Activated T-cell treated with anti-CD3 and anti-CD28 coated beads, Interleukin-2, amount 50 U/mL, for 24 hours (primary cell): Measurements from ENCODE around the gene GRB14.

ENCODE experiments used
- DNase-seq: peaks from one replicate; pipeline ENCODE4 v3.0.0-alpha.2; 2020
- H3K27ac Mint-ChIP-seq: 2 replicates; pipeline ENCODE4 v1.8.0; 2020; ENCODE audit warnings: mild to moderate bottlenecking, mixed read lengths
- H3K27me3 Mint-ChIP-seq: 2 replicates; pipeline ENCODE4 v1.8.0; 2020; ENCODE audit warnings: mixed read lengths
- H3K36me3 Mint-ChIP-seq: 2 replicates; pipeline ENCODE4 v1.8.0; 2020; ENCODE audit warnings: low read depth, mixed read lengths
- H3K4me1 Mint-ChIP-seq: 2 replicates; pipeline ENCODE4 v1.8.0; 2020; ENCODE audit warnings: low read depth, mixed read lengths
- H3K4me3 Mint-ChIP-seq: 2 replicates; pipeline ENCODE4 v1.8.0; 2020; ENCODE audit warnings: mild to moderate bottlenecking, moderate library complexity, mixed read lengths
- H3K9me3 Mint-ChIP-seq: 2 replicates; pipeline ENCODE4 v1.8.0; 2020; ENCODE audit warnings: mixed read lengths

Gene GRB14

GRCh38 chr2:164620873-164621763 is at the start of gene GRB14:
GRB14 (minus strand) TSS chr2:164621482; CDS start chr2:164621309, 173 bp downstream.
- H3K27me3 Mint-ChIP-seq = peaks cover 40% of the 10 kb centered on the region
- H3K4me3 Mint-ChIP-seq = peak within 1 kb of the TSS; percentile 36
- H3K9me3 Mint-ChIP-seq = no peaks in the 10 kb centered on the region
- no peak for DNase-seq
- H3K36me3 Mint-ChIP-seq = no peaks in the 10 kb centered on the region
- no peak within 1 kb of the TSS for H3K27ac Mint-ChIP-seq
- peaks cover 2% of the 10 kb centered on the region for H3K4me1 Mint-ChIP-seq

DNA sequence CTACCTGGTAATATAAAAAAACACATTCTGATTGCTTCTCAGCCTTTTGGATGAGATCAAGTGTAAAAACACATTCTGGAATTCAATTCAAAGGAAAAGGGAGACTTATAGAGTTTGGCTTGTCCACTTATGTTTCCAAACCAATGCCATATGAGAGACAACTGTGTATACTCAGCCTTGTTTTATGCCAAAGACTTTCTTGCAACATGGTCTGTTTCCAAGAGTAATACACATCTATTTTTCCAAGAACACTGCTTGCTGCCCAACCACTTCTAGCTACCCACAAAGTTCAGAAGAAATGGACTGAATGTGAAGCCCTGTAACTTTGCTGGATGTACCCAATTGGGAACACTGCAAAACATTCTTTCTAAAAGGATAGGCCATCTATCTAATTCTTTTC is 48.0 kb upstream of the GRB14 start:
- no peaks in the 10 kb centered on the region for H3K4me1 Mint-ChIP-seq
- no peaks in the 10 kb centered on the region for H3K27me3 Mint-ChIP-seq
- no peaks in the 10 kb centered on the region for H3K9me3 Mint-ChIP-seq
- H3K27ac Mint-ChIP-seq = no peak overlapping the region
- DNase-seq = no peak
- H3K36me3 Mint-ChIP-seq = no peaks in the 10 kb centered on the region
- no peak overlapping the region for H3K4me3 Mint-ChIP-seq

- Mint-ChIP-seq H3K4me3 (no peak overlapping the region), H3K36me3 (no peaks in the 10 kb centered on the region), H3K27me3 (no peaks in the 10 kb centered on the region), H3K27ac (no peak overlapping the region), H3K9me3 (no peaks in the 10 kb centered on the region), H3K4me1 (no peaks in the 10 kb centered on the region)
- DNase-seq = no peak
Observed at GRCh38 chr2:164667566-164667965, 46.3 kb upstream of the GRB14 start.

GRCh38 chr2:164664070-164664469 is 42.8 kb upstream of the GRB14 start:
- Mint-ChIP-seq H3K9me3 (no peaks in the 10 kb centered on the region), H3K27ac (no peak overlapping the region), H3K36me3 (no peaks in the 10 kb centered on the region), H3K4me3 (no peak overlapping the region), H3K27me3 (no peaks in the 10 kb centered on the region), H3K4me1 (no peaks in the 10 kb centered on the region)
- no peak for DNase-seq

GRCh38 chr2:164662868-164663631 is 41.8 kb upstream of the GRB14 start:
- no peak overlapping the region for H3K4me3 Mint-ChIP-seq
- no peak for DNase-seq
- H3K4me1 Mint-ChIP-seq = no peaks in the 10 kb centered on the region
- H3K9me3 Mint-ChIP-seq = no peaks in the 10 kb centered on the region
- no peaks in the 10 kb centered on the region for H3K36me3 Mint-ChIP-seq
- no peak overlapping the region for H3K27ac Mint-ChIP-seq
- no peaks in the 10 kb centered on the region for H3K27me3 Mint-ChIP-seq

GRCh38 chr2:164662066-164662465 is 40.8 kb upstream of the GRB14 start:
- no peaks in the 10 kb centered on the region for H3K36me3 Mint-ChIP-seq
- H3K27me3 Mint-ChIP-seq = no peaks in the 10 kb centered on the region
- H3K9me3 Mint-ChIP-seq = no peaks in the 10 kb centered on the region
- no peak for DNase-seq
- H3K27ac Mint-ChIP-seq = no peak overlapping the region
- no peaks in the 10 kb centered on the region for H3K4me1 Mint-ChIP-seq
- H3K4me3 Mint-ChIP-seq = no peak overlapping the region

DNA sequence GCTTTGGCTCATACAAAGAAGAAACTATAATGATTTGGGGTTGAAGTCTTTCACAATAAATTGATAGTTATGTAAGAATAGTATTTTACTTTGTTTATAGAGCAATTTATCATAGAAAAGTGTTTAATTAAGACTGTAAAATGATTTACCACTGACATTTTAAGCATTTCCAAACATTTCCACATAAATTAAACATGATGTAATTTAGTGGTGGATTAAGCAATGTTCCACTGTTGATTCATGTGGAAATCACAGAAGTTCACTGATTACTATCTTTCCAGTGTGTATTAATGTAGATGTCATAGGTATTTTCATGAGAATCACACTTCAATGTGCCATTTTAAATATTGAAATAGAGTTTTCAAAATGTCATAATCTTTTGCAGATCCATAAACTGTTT is 40.1 kb upstream of the GRB14 start:
- Mint-ChIP-seq H3K27ac (no peak overlapping the region), H3K27me3 (no peaks in the 10 kb centered on the region), H3K4me3 (no peak overlapping the region), H3K36me3 (no peaks in the 10 kb centered on the region), H3K4me1 (no peaks in the 10 kb centered on the region), H3K9me3 (no peaks in the 10 kb centered on the region)
- no peak for DNase-seq

DNA sequence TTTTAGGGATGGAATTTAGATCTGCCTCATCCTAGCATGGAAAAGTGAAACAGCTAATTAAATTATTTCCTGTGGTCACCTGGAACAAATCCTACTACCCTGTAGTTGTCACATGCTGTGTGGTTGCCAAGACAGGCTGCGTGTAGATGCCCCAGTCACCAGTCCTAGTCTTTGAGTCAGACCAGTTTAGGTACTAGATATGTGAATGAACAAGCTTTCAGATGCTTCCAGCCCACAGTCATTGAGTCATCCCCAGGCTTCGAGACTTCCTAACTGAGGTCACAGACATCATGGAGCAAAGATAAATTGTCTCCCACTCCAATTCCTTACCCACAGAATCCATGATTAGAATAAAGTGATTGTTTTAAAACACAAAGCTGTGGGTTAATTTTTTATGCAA is 35.8 kb upstream of the GRB14 start:
- no peak overlapping the region for H3K4me3 Mint-ChIP-seq
- DNase-seq = no peak
- H3K9me3 Mint-ChIP-seq = peaks cover 12% of the 10 kb centered on the region
- H3K36me3 Mint-ChIP-seq = no peaks in the 10 kb centered on the region
- no peaks in the 10 kb centered on the region for H3K4me1 Mint-ChIP-seq
- H3K27ac Mint-ChIP-seq = no peak overlapping the region
- H3K27me3 Mint-ChIP-seq = no peaks in the 10 kb centered on the region

- no peak for DNase-seq
- no peaks in the 10 kb centered on the region for H3K27me3 Mint-ChIP-seq
- peaks cover 14% of the 10 kb centered on the region for H3K9me3 Mint-ChIP-seq
- H3K36me3 Mint-ChIP-seq = no peaks in the 10 kb centered on the region
- H3K27ac Mint-ChIP-seq = no peak overlapping the region
- H3K4me1 Mint-ChIP-seq = no peaks in the 10 kb centered on the region
- no peak overlapping the region for H3K4me3 Mint-ChIP-seq
Observed at GRCh38 chr2:164655750-164656149, 34.5 kb upstream of the GRB14 start.

DNA sequence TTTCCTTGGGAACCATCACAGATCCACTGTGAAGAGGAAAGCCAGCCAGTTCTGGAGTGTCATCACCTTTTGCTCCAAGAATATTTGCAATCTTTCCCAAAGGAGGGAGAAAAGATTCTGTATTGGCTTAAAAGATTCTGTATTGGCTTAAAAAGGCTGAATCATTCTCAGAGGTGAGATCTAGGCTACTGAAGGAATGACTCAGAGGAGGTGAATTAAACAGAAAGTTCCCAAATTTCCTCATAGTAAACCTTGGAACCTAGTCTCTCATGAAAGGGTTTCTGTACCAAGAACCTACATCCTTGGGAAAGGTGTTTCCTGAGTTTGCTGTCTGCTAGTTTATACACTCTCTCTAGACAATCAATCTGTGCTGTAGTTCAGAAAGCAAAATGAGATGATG is 34.1 kb upstream of the GRB14 start:
- DNase-seq = no peak
- Mint-ChIP-seq H3K27ac (no peak overlapping the region), H3K4me1 (no peaks in the 10 kb centered on the region), H3K27me3 (no peaks in the 10 kb centered on the region), H3K4me3 (no peak overlapping the region), H3K36me3 (no peaks in the 10 kb centered on the region), H3K9me3 (peaks cover 19% of the 10 kb centered on the region)

DNA sequence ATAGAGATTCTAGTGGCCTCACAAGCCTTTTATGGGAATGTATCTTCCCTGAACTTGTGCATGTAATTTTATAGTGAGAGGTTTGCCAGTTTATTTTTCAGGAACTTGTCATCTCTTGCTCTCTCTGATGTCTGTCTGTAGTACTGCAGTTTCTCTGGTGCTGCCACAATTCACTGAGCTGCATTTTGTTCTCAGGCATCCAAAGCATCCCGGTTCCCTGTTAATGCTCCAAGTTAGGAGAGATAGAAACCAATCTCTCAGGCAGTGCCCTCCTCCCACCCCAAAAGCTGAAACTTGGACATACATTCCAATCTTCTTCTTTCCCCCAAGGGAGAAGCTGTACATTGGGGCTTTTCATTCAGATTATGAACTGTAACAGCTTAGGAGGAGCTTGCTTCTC is 30.1 kb upstream of the GRB14 start:
- Mint-ChIP-seq H3K4me3 (no peak overlapping the region), H3K27ac (no peak overlapping the region), H3K9me3 (peaks cover 38% of the 10 kb centered on the region), H3K27me3 (no peaks in the 10 kb centered on the region), H3K4me1 (no peaks in the 10 kb centered on the region), H3K36me3 (no peaks in the 10 kb centered on the region)
- no peak for DNase-seq

GRCh38 chr2:164644036-164644700 is 22.9 kb upstream of the GRB14 start:
- no peak overlapping the region for H3K27ac Mint-ChIP-seq
- no peak for DNase-seq

DNA sequence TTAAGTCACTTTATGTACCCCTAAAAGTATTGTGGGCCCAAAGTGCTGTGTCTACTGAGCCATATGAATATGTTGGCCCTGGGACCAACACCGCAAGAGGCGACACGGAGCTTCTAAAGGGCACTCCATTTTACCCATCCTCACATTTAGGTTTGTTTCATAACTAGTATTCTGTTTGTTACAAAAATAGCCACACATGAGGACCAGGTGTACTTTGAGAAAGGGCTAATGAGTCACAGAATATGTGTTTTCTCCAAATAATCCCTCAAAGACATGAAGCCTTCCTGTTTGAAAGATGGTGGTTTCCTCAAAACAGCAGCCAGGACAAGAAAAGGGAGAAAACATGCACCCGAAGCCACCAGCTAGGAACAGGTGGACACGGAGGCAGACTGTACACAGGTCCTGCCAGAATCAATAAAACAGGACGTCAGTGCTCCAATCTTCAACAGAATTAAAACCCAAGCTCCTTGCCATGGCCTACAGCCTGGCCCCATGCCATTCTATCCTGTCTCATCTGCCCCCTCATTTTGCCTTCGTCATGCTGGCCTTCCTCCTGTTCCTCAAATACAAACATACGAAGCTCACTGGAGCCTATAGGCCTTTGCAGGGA is 21.8 kb upstream of the GRB14 start:
- Mint-ChIP-seq H3K27me3 (no peaks in the 10 kb centered on the region), H3K4me1 (no peaks in the 10 kb centered on the region), H3K9me3 (peaks cover 9% of the 10 kb centered on the region)

More at GRCh38 chr2:164644036-164644700, 22.9 kb upstream of the GRB14 start:
- no peak overlapping the region for H3K4me3 Mint-ChIP-seq
- H3K36me3 Mint-ChIP-seq = no peaks in the 10 kb centered on the region
- H3K4me1 Mint-ChIP-seq = no peaks in the 10 kb centered on the region
- no peaks in the 10 kb centered on the region for H3K27me3 Mint-ChIP-seq
- H3K9me3 Mint-ChIP-seq = peaks cover 14% of the 10 kb centered on the region

GRCh38 chr2:164642268-164642667 is 21.0 kb upstream of the GRB14 start:
- Mint-ChIP-seq H3K4me3 (no peak overlapping the region), H3K4me1 (no peaks in the 10 kb centered on the region), H3K27me3 (no peaks in the 10 kb centered on the region), H3K36me3 (no peaks in the 10 kb centered on the region), H3K27ac (no peak overlapping the region), H3K9me3 (peaks cover 4% of the 10 kb centered on the region)
- DNase-seq = no peak

More for the DNA sequence above, 21.8 kb upstream of the GRB14 start:
- H3K4me3 Mint-ChIP-seq = no peak overlapping the region
- H3K36me3 Mint-ChIP-seq = no peaks in the 10 kb centered on the region
- no peak overlapping the region for H3K27ac Mint-ChIP-seq
- DNase-seq = no peak
